Thyroid gland (tissue), 4 donors: ENCODE results near the gene CDH20.

Experiments used
- CTCF ChIP-seq, 6 experiments: fragments of 200-600 bp in 3 of 6; fragments of 450-650 bp in 3 of 6; sonication (generic) in 3 of 6; IDR thresholded peaks; one replicate each; pipeline ENCODE4 v1.5.1; 2016 to 2019; ENCODE audit warnings: antibody characterized with exemption in 6 of 6, mild to moderate bottlenecking in 2 of 6, inconsistent platforms in 1 of 6, moderate library complexity in 1 of 6
- POLR2A ChIP-seq, 2 donors: fragments of 450-650 bp; IDR thresholded peaks; one replicate each; pipeline ENCODE4 v1.6.1; 2017; ENCODE audit warnings: antibody characterized with exemption in 2 of 2, mild to moderate bottlenecking in 2 of 2, moderate library complexity in 1 of 2

GRCh38 chr18:61368001-61368400, 34.8 kb downstream of the CDH20 start:
- TF ChIP-seq CTCF (IDR thresholded peaks at IDR 0.05) (no peak), POLR2A (IDR thresholded peaks at IDR 0.05) (no peak)
